IPS DF 4.7 (cell line): ENCODE data around the gene SH2B3.

ENCODE experiments used
- DNase-seq: peaks from one replicate; pipeline ENCODE4 v3.0.0-alpha.2; 2013; ENCODE audit warnings: low spot score; ENCODE audit errors: extremely low read depth

The SH2B3 gene

GRCh38 chr12:111443586-111443985, 37.9 kb downstream of the SH2B3 start:
- no peak for DNase-seq

- DNase-seq, result no peak
Measured at GRCh38 chr12:111444314-111444924, 38.7 kb downstream of the SH2B3 start.

- DNase-seq, result no peak
Measured at GRCh38 chr12:111444925-111445725, 39.4 kb downstream of the SH2B3 start.

- no peak for DNase-seq
Measured at GRCh38 chr12:111445726-111446581, 40.2 kb downstream of the SH2B3 start.

- no peak for DNase-seq
Measured at GRCh38 chr12:111446631-111447570, 41.2 kb downstream of the SH2B3 start.

GRCh38 chr12:111447571-111448265, 42.0 kb downstream of the SH2B3 start:
- DNase-seq, result no peak

- no peak for DNase-seq
Measured at GRCh38 chr12:111448266-111448830, 42.6 kb downstream of the SH2B3 start.

GRCh38 chr12:111448846-111449790, 43.4 kb downstream of the SH2B3 start:
- DNase-seq, result no peak

GRCh38 chr12:111450676-111451075, 45.0 kb downstream of the SH2B3 start:
- DNase-seq, result no peak

GRCh38 chr12:111451232-111451631, 45.5 kb downstream of the SH2B3 start:
- DNase-seq, result no peak

- DNase-seq, result no peak
Measured at GRCh38 chr12:111451649-111452129, 46.0 kb downstream of the SH2B3 start.

GRCh38 chr12:111453071-111453989, 47.6 kb downstream of the SH2B3 start:
- DNase-seq, result no peak

GRCh38 chr12:111454311-111454710, 48.6 kb downstream of the SH2B3 start:
- no peak for DNase-seq

- no peak for DNase-seq
Measured at GRCh38 chr12:111454716-111455447, 49.2 kb downstream of the SH2B3 start.

GRCh38 chr12:111455448-111456320, 50.0 kb downstream of the SH2B3 start:
- no peak for DNase-seq

GRCh38 chr12:111457071-111457470, 51.3 kb downstream of the SH2B3 start:
- no peak for DNase-seq
